Heart left ventricle (tissue), 16 donors: ENCODE measurements around the gene KSR2. TPM values are rescaled to one million over a fixed set of nuclear protein-coding genes. Genes with fewer than 3 reads are reported as not detected.

Source experiments
- ATAC-seq, 4 donors: fragments of 200-7000 bp; cut with Tn5 transposase; one replicate each; pipeline ENCODE4 v1.9.1; 2020 to 2022; ENCODE audit warnings: moderate library complexity in 4 of 4, mild to moderate bottlenecking in 3 of 4, moderate number of reproducible peaks in 1 of 4
- DNase-seq, 5 donors: peaks; one replicate each; pipeline ENCODE4 v3.0.0-alpha.2; 2020
- H3K27ac ChIP-seq, 12 donors: fragments of 200-600 bp; sonication (generic) in 4 of 12; one replicate each; pipeline versions ENCODE4 v1.5.0 to v1.8.0; 2016 to 2022; ENCODE audit warnings: mild to moderate bottlenecking in 2 of 12
- H3K27me3 ChIP-seq, 9 donors: fragments of 200-600 bp; sonication (generic) in 2 of 9; one replicate each; pipeline versions ENCODE4 v1.5.1 to v1.8.0; 2016 to 2022; ENCODE audit warnings: mild to moderate bottlenecking in 3 of 9
- H3K36me3 ChIP-seq, 9 donors: fragments of 200-600 bp; sonication (generic) in 2 of 9; one replicate each; pipeline versions ENCODE4 v1.5.0 to v1.8.0; 2018 to 2022; ENCODE audit warnings: mild to moderate bottlenecking in 2 of 9
- H3K4me1 ChIP-seq, 12 donors: fragments of 200-600 bp; sonication (generic) in 4 of 12; one replicate each; pipeline versions ENCODE4 v1.5.0 to v1.8.0; 2016 to 2022; ENCODE audit warnings: mild to moderate bottlenecking in 3 of 12
- H3K4me3 ChIP-seq, 12 donors: fragments of 200-600 bp; sonication (generic) in 4 of 12; one replicate each; pipeline versions ENCODE4 v1.5.0 to v1.8.0; 2017 to 2022; ENCODE audit warnings: mild to moderate bottlenecking in 9 of 12, moderate library complexity in 4 of 12
- H3K9me3 ChIP-seq, 12 donors: fragments of 200-600 bp; sonication (generic) in 4 of 12; one replicate each; pipeline versions ENCODE4 v1.5.0 to v1.8.0; 2016 to 2022; ENCODE audit warnings: mild to moderate bottlenecking in 1 of 12
- CTCF ChIP-seq, 12 donors: fragments of 200-600 bp; sonication (generic) in 4 of 12; IDR thresholded peaks; one replicate each; pipeline versions ENCODE4 v1.5.0 to v1.8.0; 2018 to 2022; ENCODE audit warnings: antibody characterized with exemption in 12 of 12, mild to moderate bottlenecking in 5 of 12
- POLR2A ChIP-seq, 2 donors: fragments of 450-650 bp; IDR thresholded peaks; one replicate each; pipeline ENCODE4 v1.6.1; 2017; ENCODE audit warnings: antibody characterized with exemption in 2 of 2, mild to moderate bottlenecking in 2 of 2, moderate library complexity in 2 of 2
- WGBS, 4 donors: extraction: QIAGEN DNeasy Blood & Tissue Kit in 2 of 4; methylation state at CpG; one replicate each; pipeline versions ENCODE4 v1.1.5 to v1.1.7; 2013 to 2018; 5-methylcytosine and 5-hydroxymethylcytosine counted together
- intact Hi-C, 10 donors: fragments of 100-400 bp; cut with DNase I; formaldehyde crosslinking; loops; one replicate each; pipeline versions ENCODE4 v1.11.1 to v1.14.2; 2022
- polyA plus RNA-seq, 2 donors: library from polyadenylated mRNA; stranded (reverse); fragments of 200-250 nt; gene quantifications; one replicate each; pipeline ENCODE4 v1.2.3, GENCODE V29; 2013
- total RNA-seq, 9 donors: library from RNA; depleted of rRNA in 2 of 9; stranded (reverse); fragments of >200 nt in 2 of 9; fragmentation: NEBNext Ultra II Directional in 3 of 9; extraction: Animal tissue kit (Norgen Biotek cat#: 25700) in 3 of 9; gene quantifications; one replicate each; pipeline versions ENCODE4 v1.1.0 to v1.2.4, GENCODE V29; 2016 to 2023
- donor health status: ischemic (EF 13 %, LVEDD 7.1; RV severe dilation, severe dysfunction).
- donor health status: healthy with polysubstance abuse.
- donor health status: DM: no; HTN: yes; CAD: no.
- donor health status: DM: no; HTN: no; CAD: no.
- donor health status: ischemic (EF 25% LVEDD 6.9; RV normal size, moderate dysfunction).
- donor health status: ischemic (EF 25% LVEDD 5.7; RV mildly dilated, moderate dysfunction).
- donor health status: healthy.
- donor health status: DM: yes; HTN: yes; CAD: no.
- donor health status: ischemic (EF 35%, LVEDD 5.7; RV mildly dilated, moderate dysfunction).
- donor health status: nonischemic (EF 11% LVEDD 7.7; RV severe dilation, severe dysfunction).
- donor health status: DM: yes; HTN: yes; CAD: no.
- donor health status: PGD.
- donor health status: ischemic (EF 29% LVEDD 5.4; RV normal size, mild dysfunction).
- donor health status: nonischemic (EF 23%, LVEDD 6.1; RV moderate dilation, normal function).

Gene KSR2
- total and polyA plus RNA-seq, 11 donors: under 0.01 to 0.02 (median 0.02) TPM; not detected in 8

GRCh38 chr12:117710121-117710520, 258.7 kb downstream of the KSR2 start:
- WGBS, 4 donors: 79 to 90% (median 87%) methylated on average over 9 of the region's 9 CpGs
- Histone ChIP-seq H3K36me3 (no peaks in the 10 kb centered on the region), H3K4me1 (no peaks in the 10 kb centered on the region), H3K27ac (no peak overlapping the region), H3K4me3 (no peak overlapping the region), H3K9me3 (no peaks in the 10 kb centered on the region), H3K27me3 (peaks cover 0 to 18% (median 0%) of the 10 kb centered on the region in 9 donors)
- intact Hi-C loops: no loop called here
- ATAC-seq (no peak), DNase-seq (no peak)
- TF ChIP-seq CTCF (IDR thresholded peaks at IDR 0.05): no peak
- no peak for TF ChIP-seq POLR2A (IDR thresholded peaks at IDR 0.05)

GRCh38 chr12:117707861-117708260, 260.9 kb downstream of the KSR2 start:
- intact Hi-C loops: no loop called here
- Histone ChIP-seq H3K27me3 (peaks cover 0 to 6% (median 0%) of the 10 kb centered on the region in 9 donors), H3K9me3 (no peaks in the 10 kb centered on the region), H3K4me1 (no peaks in the 10 kb centered on the region), H3K27ac (no peak overlapping the region), H3K36me3 (no peaks in the 10 kb centered on the region), H3K4me3 (no peak overlapping the region)
- TF ChIP-seq POLR2A (IDR thresholded peaks at IDR 0.05): no peak
- no peak for TF ChIP-seq CTCF (IDR thresholded peaks at IDR 0.05)
- WGBS, 4 donors: 74 to 80% (median 79%) methylated on average over 2 of the region's 2 CpGs
- ATAC-seq (no peak), DNase-seq (no peak)

- Histone ChIP-seq H3K4me3 (no peak overlapping the region), H3K4me1 (no peaks in the 10 kb centered on the region), H3K9me3 (no peaks in the 10 kb centered on the region), H3K27me3 (no peaks in the 10 kb centered on the region), H3K27ac (no peak overlapping the region), H3K36me3 (no peaks in the 10 kb centered on the region)
- intact Hi-C loops: no loop called here
- no peak for ATAC-seq
- DNase-seq: no peak
- 57 to 65% (median 62%) methylated on average over 4 of the region's 4 CpGs for WGBS, 4 donors
- TF ChIP-seq CTCF (IDR thresholded peaks at IDR 0.05) (no peak), POLR2A (IDR thresholded peaks at IDR 0.05) (no peak)
These were observed 265.2 kb downstream of the KSR2 start for GRCh38 chr12:117703584-117703983.

GRCh38 chr12:117702741-117703140, 266.0 kb downstream of the KSR2 start:
- H3K4me1 ChIP-seq: no peaks in the 10 kb centered on the region
- no peak for DNase-seq
- 49 to 66% (median 57%) methylated on average over 4 of the region's 4 CpGs for WGBS, 4 donors
- H3K27me3 ChIP-seq: no peaks in the 10 kb centered on the region
- no peak overlapping the region for H3K27ac ChIP-seq
- ATAC-seq: no peak
- no peaks in the 10 kb centered on the region for H3K9me3 ChIP-seq
- H3K4me3 ChIP-seq: no peak overlapping the region
- H3K36me3 ChIP-seq: no peaks in the 10 kb centered on the region
- intact Hi-C loops: no loop called here
- TF ChIP-seq POLR2A (IDR thresholded peaks at IDR 0.05) (no peak), CTCF (IDR thresholded peaks at IDR 0.05) (no peak)
